ENCODE data around the gene AUTS2. TPM values are rescaled to one million over a fixed set of nuclear protein-coding genes. Genes with fewer than 3 reads are reported as not detected.
A peak's percentile ranks its signal among the peaks of the same experiment; 100 is the strongest.

Gene AUTS2
- total RNA-seq, 1 donor from 2014 or later: 9.9 TPM

DNA sequence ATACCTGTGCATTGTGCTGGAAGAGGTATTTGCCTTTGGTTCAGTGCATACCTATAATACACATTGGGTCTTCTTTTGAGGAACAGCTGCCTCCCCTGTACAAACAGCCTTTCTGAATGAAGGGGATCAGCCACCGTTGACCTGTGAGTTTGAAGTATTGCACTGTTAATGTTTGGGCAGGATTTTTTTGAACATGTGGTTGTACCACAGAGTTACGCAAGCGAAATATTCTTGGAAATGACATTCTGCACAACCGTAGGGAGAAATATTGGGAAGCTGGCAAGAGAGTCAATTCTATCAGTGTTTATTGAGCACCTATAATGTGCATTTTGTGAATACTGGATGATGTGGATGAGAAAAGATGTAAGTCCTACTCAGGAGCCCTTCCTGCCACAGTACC is 270.6 kb downstream of the AUTS2 start:
- DNase-seq (ENCODE audit: low read depth): no peak
- H3K4me3 ChIP-seq (ENCODE audit: low read depth, low read length): no peak overlapping the region
- no peaks in the 10 kb centered on the region for H3K36me3 ChIP-seq (ENCODE audit: control insufficient read depth, insufficient read depth, low read length)
- H3K27me3 ChIP-seq (ENCODE audit: control insufficient read depth, insufficient read depth, low read length): no peaks in the 10 kb centered on the region
- TF ChIP-seq CTCF (IDR thresholded peaks at IDR 0.05; ENCODE audit: insufficient read depth, low read length, poor library complexity, severe bottlenecking): no peak

GRCh38 chr7:69871213-69871885 is 273.1 kb downstream of the AUTS2 start:
- DNase-seq (ENCODE audit: low read depth): peak; percentile 77

GRCh38 chr7:69871886-69872569 is 273.8 kb downstream of the AUTS2 start:
- DNase-seq (ENCODE audit: low read depth): no peak
- Histone ChIP-seq H3K27me3 (ENCODE audit: control insufficient read depth, insufficient read depth, low read length) (no peaks in the 10 kb centered on the region), H3K36me3 (ENCODE audit: control insufficient read depth, insufficient read depth, low read length) (no peaks in the 10 kb centered on the region), H3K4me3 (ENCODE audit: low read depth, low read length) (no peak overlapping the region)
- no peak for TF ChIP-seq CTCF (IDR thresholded peaks at IDR 0.05; ENCODE audit: insufficient read depth, low read length, poor library complexity, severe bottlenecking)

More at GRCh38 chr7:69871213-69871885, 273.1 kb downstream of the AUTS2 start:
- Histone ChIP-seq H3K36me3 (ENCODE audit: control insufficient read depth, insufficient read depth, low read length) (no peaks in the 10 kb centered on the region), H3K27me3 (ENCODE audit: control insufficient read depth, insufficient read depth, low read length) (no peaks in the 10 kb centered on the region), H3K4me3 (ENCODE audit: low read depth, low read length) (no peak overlapping the region)
- TF ChIP-seq CTCF (IDR thresholded peaks at IDR 0.05; ENCODE audit: insufficient read depth, low read length, poor library complexity, severe bottlenecking): no peak

DNA sequence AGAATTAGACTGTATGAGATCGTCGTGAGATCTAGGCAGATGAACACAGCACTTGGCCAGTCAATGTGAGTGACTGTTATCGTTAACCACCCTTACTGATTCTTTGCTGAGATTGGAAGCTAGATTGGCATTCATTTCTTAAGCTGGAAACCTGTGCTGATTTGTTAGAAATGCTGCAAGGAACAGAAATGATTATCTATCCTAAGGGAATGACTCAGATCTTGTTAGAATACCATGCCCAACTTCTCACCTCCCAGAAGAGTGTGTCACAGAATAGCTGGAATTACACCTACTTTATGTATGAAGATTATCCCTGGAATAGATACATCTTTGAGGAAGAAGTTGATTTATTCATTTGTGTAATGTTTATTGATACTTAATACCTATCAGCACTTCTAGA is 275.2 kb downstream of the AUTS2 start:
- no peak for TF ChIP-seq CTCF (IDR thresholded peaks at IDR 0.05; ENCODE audit: insufficient read depth, low read length, poor library complexity, severe bottlenecking)
- no peak for DNase-seq (ENCODE audit: low read depth)
- Histone ChIP-seq H3K36me3 (ENCODE audit: control insufficient read depth, insufficient read depth, low read length) (no peaks in the 10 kb centered on the region), H3K4me3 (ENCODE audit: low read depth, low read length) (no peak overlapping the region), H3K27me3 (ENCODE audit: control insufficient read depth, insufficient read depth, low read length) (no peaks in the 10 kb centered on the region)

- Histone ChIP-seq H3K27me3 (ENCODE audit: control insufficient read depth, insufficient read depth, low read length) (no peaks in the 10 kb centered on the region), H3K36me3 (ENCODE audit: control insufficient read depth, insufficient read depth, low read length) (no peaks in the 10 kb centered on the region), H3K4me3 (ENCODE audit: low read depth, low read length) (no peak overlapping the region)
- no peak for DNase-seq (ENCODE audit: low read depth)
- TF ChIP-seq CTCF (IDR thresholded peaks at IDR 0.05; ENCODE audit: insufficient read depth, low read length, poor library complexity, severe bottlenecking): no peak
Measured at GRCh38 chr7:69878015-69878414, 279.7 kb downstream of the AUTS2 start.

Measured in kidney epithelial cell (primary cell).